GM23338 (cell line): ENCODE data around the gene SLC36A1. TPM values are rescaled to one million over a fixed set of nuclear protein-coding genes. Genes with fewer than 3 reads are reported as not detected.

Experiments used
- ATAC-seq: fragments of 200-7000 bp; cut with Tn5 transposase; 3 replicates; pipeline ENCODE4 v1.9.1; 2020
- DNase-seq: peaks from one replicate; pipeline ENCODE4 v3.0.0-alpha.2; 2015; ENCODE audit warnings: low spot score
- H2AFZ ChIP-seq: fragments of 200-600 bp; sonication (generic); 2 replicates; pipeline ENCODE4 v1.8.0; 2016; ENCODE audit warnings: antibody characterized with exemption, mild to moderate bottlenecking, moderate library complexity
- H3F3A ChIP-seq: fragments of 200-600 bp; sonication (generic); replicated peaks from 2 replicates; pipeline ENCODE4 v1.8.0; 2017; ENCODE audit warnings: antibody characterized with exemption, mixed run types, low read depth
- H3K27ac ChIP-seq: fragments of 200-600 bp; sonication (generic); 2 replicates; pipeline ENCODE4 v1.6.1; 2016; ENCODE audit warnings: low read depth
- H3K27me3 ChIP-seq: fragments of 200-600 bp; sonication (generic); 2 replicates; pipeline ENCODE4 v1.8.0; 2016; ENCODE audit warnings: mild to moderate bottlenecking, mixed run types, moderate library complexity; ENCODE audit not compliant: insufficient read depth
- H3K36me3 ChIP-seq: fragments of 200-600 bp; sonication (generic); 2 replicates; pipeline ENCODE4 v1.8.0; 2016; ENCODE audit warnings: mild to moderate bottlenecking; ENCODE audit not compliant: insufficient read depth
- H3K4me1 ChIP-seq: fragments of 200-600 bp; sonication (generic); 2 replicates; pipeline ENCODE4 v1.8.0; 2016; ENCODE audit warnings: mild to moderate bottlenecking, moderate library complexity; ENCODE audit not compliant: insufficient read depth
- H3K4me2 ChIP-seq: fragments of 200-600 bp; sonication (generic); 2 replicates; pipeline ENCODE4 v1.7.1; 2017; ENCODE audit warnings: mixed run types
- H3K4me3 ChIP-seq: fragments of 200-600 bp; sonication (generic); 2 replicates; pipeline ENCODE4 v1.6.1; 2016; ENCODE audit warnings: mixed run types
- H3K79me2 ChIP-seq: fragments of 200-600 bp; sonication (generic); replicated peaks from 2 replicates; pipeline ENCODE4 v1.8.0; 2017; ENCODE audit warnings: mild to moderate bottlenecking; ENCODE audit not compliant: insufficient read depth
- H3K9me2 ChIP-seq: fragments of 200-600 bp; sonication (generic); 2 replicates; pipeline ENCODE4 v1.8.0; 2017; ENCODE audit not compliant: insufficient read depth
- H4K20me1 ChIP-seq: fragments of 200-600 bp; sonication (generic); replicated peaks from 2 replicates; pipeline ENCODE4 v1.8.0; 2017; ENCODE audit warnings: mild to moderate bottlenecking; ENCODE audit not compliant: insufficient read depth
- H3K27ac Mint-ChIP-seq: 2 replicates; pipeline ENCODE4 v1.8.0; 2020; ENCODE audit warnings: inconsistent platforms, mild to moderate bottlenecking, moderate library complexity, mixed read lengths
- H3K27me3 Mint-ChIP-seq: 3 replicates; pipeline ENCODE4 v1.8.0; 2022; ENCODE audit warnings: low read depth, mild to moderate bottlenecking, moderate library complexity, mixed read lengths, inconsistent platforms; ENCODE audit not compliant: insufficient read depth, poor library complexity
- H3K36me3 Mint-ChIP-seq: 3 replicates; pipeline ENCODE4 v1.8.0; 2021; ENCODE audit warnings: low read depth, mild to moderate bottlenecking, inconsistent platforms, moderate library complexity, mixed read lengths
- H3K4me1 Mint-ChIP-seq: 3 replicates; pipeline ENCODE4 v1.8.0; 2020; ENCODE audit warnings: mild to moderate bottlenecking, inconsistent platforms, mixed read lengths
- H3K4me3 Mint-ChIP-seq: 3 replicates; pipeline ENCODE4 v1.8.0; 2021; ENCODE audit warnings: moderate library complexity, mild to moderate bottlenecking, inconsistent platforms, mixed read lengths
- H3K9me3 Mint-ChIP-seq: 3 replicates; pipeline ENCODE4 v1.8.0; 2020; ENCODE audit warnings: moderate library complexity, mild to moderate bottlenecking, inconsistent platforms, mixed read lengths
- CREB1 ChIP-seq: fragments of 250-450 bp; sonication (Bioruptor Pico); IDR thresholded peaks from 2 replicates; pipeline ENCODE4 v1.5.0; 2020; ENCODE audit warnings: low read depth, mild to moderate bottlenecking, moderate library complexity
- CTCF ChIP-seq, 2 experiments: fragments of 200-600 bp in 1 of 2; sonication (generic) in 1 of 2; conservative IDR thresholded peaks; 2 replicates each; pipeline versions ENCODE4 v1.5.1 to v1.6.1; 2016 to 2017; ENCODE audit warnings: antibody characterized with exemption in 2 of 2, low read depth in 2 of 2, mild to moderate bottlenecking in 2 of 2, moderate library complexity in 1 of 2
- ETS1 ChIP-seq: IDR thresholded peaks from 2 replicates; pipeline ENCODE4 v1.6.1; 2016; ENCODE audit warnings: antibody characterized with exemption
- EZH2 ChIP-seq: fragments of 200-600 bp; sonication (generic); IDR thresholded peaks from one replicate; pipeline ENCODE4 v1.8.0; 2017; ENCODE audit warnings: antibody characterized with exemption, mild to moderate bottlenecking, low read depth; ENCODE audit not compliant: unreplicated experiment
- EZH2phosphoT487 ChIP-seq: fragments of 200-600 bp; sonication (generic); IDR thresholded peaks from one replicate; pipeline ENCODE4 v1.8.1; 2018; ENCODE audit warnings: antibody characterized with exemption; ENCODE audit not compliant: unreplicated experiment
- JUNB ChIP-seq: IDR thresholded peaks from one replicate; pipeline ENCODE4 v1.6.1; 2016; ENCODE audit warnings: antibody characterized with exemption; ENCODE audit not compliant: unreplicated experiment
- NANOG ChIP-seq: IDR thresholded peaks from 2 replicates; pipeline ENCODE4 v1.6.1; 2016; ENCODE audit warnings: antibody characterized with exemption, borderline replicate concordance
- STAT1 ChIP-seq: IDR thresholded peaks from one replicate; pipeline ENCODE4 v1.6.1; 2016; ENCODE audit warnings: antibody characterized with exemption; ENCODE audit not compliant: unreplicated experiment
- ZNF114 ChIP-seq: fragments of 250-450 bp; sonication (Bioruptor Pico); IDR thresholded peaks from 2 replicates; pipeline ENCODE4 v1.5.0; 2020; ENCODE audit warnings: mild to moderate bottlenecking, moderate library complexity
- ZNF331 ChIP-seq: fragments of 250-450 bp; sonication (Bioruptor Pico); IDR thresholded peaks from 2 replicates; pipeline ENCODE4 v1.5.0; 2020; ENCODE audit warnings: low read depth, mild to moderate bottlenecking, moderate library complexity
- ZNF462 ChIP-seq: fragments of 250-450 bp; sonication (Bioruptor Pico); IDR thresholded peaks from 2 replicates; pipeline ENCODE4 v1.5.0; 2020; ENCODE audit warnings: mild to moderate bottlenecking, moderate library complexity
- polyA plus RNA-seq: library from polyadenylated mRNA; unstranded; fragments of >200 nt; fragmentation: Nextera tagmentation; extraction: Ambion mirVana; gene quantifications from 2 replicates; pipeline ENCODE4 v1.2.1, GENCODE V29; 2016
- total RNA-seq: library from RNA; depleted of rRNA; stranded (reverse); fragments of >200 nt; shearing (Covaris generic); gene quantifications from 2 replicates; pipeline ENCODE4 v1.2.3, GENCODE V29; 2014

SLC36A1 gene
- total and polyA plus RNA-seq, 2 experiments from 2014 or later: 5.2 to 10.4 TPM

- Mint-ChIP-seq H3K9me3 (no peaks in the 10 kb centered on the region), H3K4me1 (no peaks in the 10 kb centered on the region), H3K27me3 (no peaks in the 10 kb centered on the region), H3K36me3 (no peaks in the 10 kb centered on the region), H3K4me3 (no peak overlapping the region), H3K27ac (no peak overlapping the region)
- Histone ChIP-seq H4K20me1 (no peaks in the 10 kb centered on the region), H3K4me3 (no peak overlapping the region), H3K36me3 (no peaks in the 10 kb centered on the region), H3K4me1 (no peaks in the 10 kb centered on the region), H3K79me2 (no peaks in the 10 kb centered on the region), H2AFZ (no peak overlapping the region), H3K27me3 (no peaks in the 10 kb centered on the region), H3K4me2 (no peak overlapping the region), H3F3A (no peaks in the 10 kb centered on the region), H3K27ac (no peak overlapping the region), H3K9me2 (no peaks in the 10 kb centered on the region)
- no peak; the same call in 2 of the 3 replicates for ATAC-seq
- DNase-seq: peak; percentile 30
- TF ChIP-seq ZNF462: no peak
- no peak for TF ChIP-seq EZH2
- TF ChIP-seq EZH2phosphoT487: no peak
- TF ChIP-seq JUNB: no peak
- TF ChIP-seq NANOG: no peak
These were observed 12.4 kb downstream of the SLC36A1 start for GRCh38 chr5:151459680-151460324.

GRCh38 chr5:151461312-151461711 is 13.9 kb downstream of the SLC36A1 start:
- Mint-ChIP-seq H3K27me3 (no peaks in the 10 kb centered on the region), H3K36me3 (no peaks in the 10 kb centered on the region), H3K4me1 (no peaks in the 10 kb centered on the region), H3K9me3 (no peaks in the 10 kb centered on the region), H3K27ac (no peak overlapping the region), H3K4me3 (no peak overlapping the region)
- H3K27me3 ChIP-seq: no peaks in the 10 kb centered on the region
- H3K79me2 ChIP-seq: no peaks in the 10 kb centered on the region
- no peaks in the 10 kb centered on the region for H4K20me1 ChIP-seq
- no peak overlapping the region for H3K4me3 ChIP-seq
- DNase-seq: no peak
- H3F3A ChIP-seq: no peaks in the 10 kb centered on the region
- no peak for ATAC-seq
- no peaks in the 10 kb centered on the region for H3K36me3 ChIP-seq
- no peaks in the 10 kb centered on the region for H3K9me2 ChIP-seq
- H3K27ac ChIP-seq: no peak overlapping the region
- H3K4me1 ChIP-seq: no peaks in the 10 kb centered on the region
- H2AFZ ChIP-seq: no peak overlapping the region
- H3K4me2 ChIP-seq: no peak overlapping the region
- TF ChIP-seq STAT1 (no peak), CTCF (conservative IDR thresholded peaks at IDR 0.05; ENCODE audit: low read depth in 2 of 2) (no peak), EZH2phosphoT487 (no peak), NANOG (no peak), JUNB (no peak), ZNF114 (CRISPR knock-in tag) (no peak), ETS1 (no peak), CREB1 (CRISPR knock-in tag) (no peak), ZNF331 (CRISPR knock-in tag) (no peak)
